Measurements from ENCODE around the gene ARF3.

- no peak for TF ChIP-seq CTCF (IDR thresholded peaks at IDR 0.05)
- TF ChIP-seq EP300 (IDR thresholded peaks at IDR 0.05; ENCODE audit: borderline replicate concordance in 1 of 2, low read depth in 1 of 2, low read length in 1 of 2): no peak
- TF ChIP-seq EZH2phosphoT487 (IDR thresholded peaks at IDR 0.05; ENCODE audit: borderline replicate concordance, low read depth): no peak
- TF ChIP-seq MAX (IDR thresholded peaks at IDR 0.05; ENCODE audit: low read depth): no peak
- TF ChIP-seq CHD2 (IDR thresholded peaks at IDR 0.05; ENCODE audit: low read length, partially characterized antibody): no peak
- TF ChIP-seq PBX3 (IDR thresholded peaks at IDR 0.05): no peak
- no peak for TF ChIP-seq POLR2AphosphoS5 (IDR thresholded peaks at IDR 0.05; ENCODE audit: low read depth, low read length)
- TF ChIP-seq JUND (IDR thresholded peaks at IDR 0.05): no peak
- no peak for TF ChIP-seq TAF1 (IDR thresholded peaks at IDR 0.05; ENCODE audit: borderline replicate concordance, low read depth, low read length)
- no peak for TF ChIP-seq GABPA (IDR thresholded peaks at IDR 0.05; ENCODE audit: low read depth)
- TF ChIP-seq GATA2 (CRISPR knock-in tag; IDR thresholded peaks at IDR 0.05): no peak
- no peak for TF ChIP-seq USF2 (IDR thresholded peaks at IDR 0.05; ENCODE audit: borderline replicate concordance, low read depth, low read length)
Observed at GRCh38 chr12:48969833-48970701, 12.8 kb upstream of the ARF3 start.

Data from SK-N-SH (cell line).